ENCODE data around the gene ZEB1. TPM values are rescaled to one million over a fixed set of nuclear protein-coding genes. Genes with fewer than 3 reads are reported as not detected.

ZEB1 gene
- total and polyA plus RNA-seq, 9 of the 15 experiments (the other 6 are each of a cell fraction or from before 2014, with no cell fraction given): 2.1 to 8.4 (median 4.9) TPM

GRCh38 chr10:31381171-31381570 lies 62.2 kb downstream of the ZEB1 start:
- TF ChIP-seq PHF21A (IDR thresholded peaks at IDR 0.05; ENCODE audit: borderline replicate concordance, low read depth): no peak
- no peak for TF ChIP-seq PTTG1 (tag; IDR thresholded peaks at IDR 0.05; ENCODE audit: low read depth)
- TF ChIP-seq ATF2 (CRISPR knock-in tag; IDR thresholded peaks at IDR 0.05): no peak
- TF ChIP-seq ZNF655 (CRISPR knock-in tag; IDR thresholded peaks at IDR 0.05): no peak
- no peak for TF ChIP-seq SNAPC5 (CRISPR knock-in tag; IDR thresholded peaks at IDR 0.05)
- TF ChIP-seq ZNF830 (CRISPR knock-in tag; IDR thresholded peaks at IDR 0.05): no peak
- TF ChIP-seq ZZZ3 (IDR thresholded peaks at IDR 0.05): no peak
- TF ChIP-seq HOXB6 (CRISPR knock-in tag; IDR thresholded peaks at IDR 0.05; ENCODE audit: borderline replicate concordance): no peak
- no peak for TF ChIP-seq MYNN (IDR thresholded peaks at IDR 0.05)
- TF ChIP-seq MYNN (CRISPR knock-in tag; IDR thresholded peaks at IDR 0.05): no peak
- TF ChIP-seq GABPA (tag; conservative IDR thresholded peaks at IDR 0.05; ENCODE audit: low read depth): no peak
- TF ChIP-seq FOS (IDR thresholded peaks at IDR 0.05; ENCODE audit: extremely low read depth, insufficient read length): no peak
- in situ Hi-C loops (cut with MboI) (no loop called here), intact Hi-C loops (cut with micrococcal nuclease) (no loop called here)
- H4K20me1 ChIP-seq (replicated peaks; ENCODE audit: control insufficient read depth, insufficient read depth, low read length): no peaks in the 10 kb centered on the region
- no peak overlapping the region for H3K9ac ChIP-seq (ENCODE audit: insufficient read depth in 1 of 2, low read depth in 2 of 2, low read length in 2 of 2)
- ChIA-PET POLR2A (no interaction called here), CTCF (ENCODE audit: low intra/inter-chr PET ratio) (no interaction called here)
- BruUV-seq (replicated peaks): no TSS peak
- no peaks in the 10 kb centered on the region for H3K9me3 ChIP-seq (replicated peaks; ENCODE audit: control insufficient read depth, insufficient read depth, low read depth, low read length)
- H3K79me2 ChIP-seq (ENCODE audit: control insufficient read depth, insufficient read depth, low read length): no peaks in the 10 kb centered on the region
- no peak overlapping the region for H3K4me2 ChIP-seq (ENCODE audit: insufficient read depth, low read length)
- FAIRE-seq (no peak), DNase-seq (ENCODE audit: extremely low read depth in 1 of 4, low spot score in 3 of 4) (no peak), ATAC-seq (no peak)
- no peaks in the 10 kb centered on the region; a peak in 1 of 5 replicates for H3K27me3 ChIP-seq (ENCODE audit: control insufficient read depth in 2 of 2, insufficient read depth in 2 of 2, low read length in 2 of 2)
- H3K27ac ChIP-seq (ENCODE audit: extremely low read depth, low read depth, low read length): no peak overlapping the region
- no peaks in the 10 kb centered on the region for H3K4me1 ChIP-seq (replicated peaks in 1 of 2; ENCODE audit: control insufficient read depth in 2 of 2, insufficient read depth in 2 of 2, low read length in 2 of 2)
- H3K36me3 ChIP-seq (ENCODE audit: control insufficient read depth, insufficient read depth, low read length): no peaks in the 10 kb centered on the region
- no peaks in the 10 kb centered on the region for H3K9me1 ChIP-seq (ENCODE audit: control insufficient read depth, insufficient read depth, low read length)
- H3K4me3 ChIP-seq: no peak overlapping the region
- 0% methylated on average over 1 of the region's 1 CpG for WGBS (ENCODE audit: insufficient coverage, low coverage, missing lambda C conversion rate)
- H2AFZ ChIP-seq (ENCODE audit: low read depth, low read length): no peak overlapping the region
